Ishikawa (cell line): ENCODE data around the gene CRYGD.

ENCODE experiments used
- EGR1 ChIP-seq: IDR thresholded peaks from 2 replicates; pipeline ENCODE4 v1.6.1; 2012
- EP300 ChIP-seq: IDR thresholded peaks from 2 replicates; pipeline ENCODE4 v1.6.1; 2012; ENCODE audit warnings: borderline replicate concordance
- MAX ChIP-seq: IDR thresholded peaks from 2 replicates; pipeline ENCODE4 v1.6.1; 2012
- NFIC ChIP-seq: IDR thresholded peaks from 2 replicates; pipeline ENCODE4 v1.6.1; 2012
- TAF1 ChIP-seq: IDR thresholded peaks from 2 replicates; pipeline ENCODE4 v1.6.1; 2012; ENCODE audit warnings: low read depth, mild to moderate bottlenecking
- USF1 ChIP-seq: IDR thresholded peaks from 2 replicates; pipeline ENCODE4 v1.6.1; 2012
- ZBTB7A ChIP-seq: IDR thresholded peaks from 2 replicates; pipeline ENCODE4 v1.6.1; 2012; ENCODE audit warnings: low read depth

DNA sequence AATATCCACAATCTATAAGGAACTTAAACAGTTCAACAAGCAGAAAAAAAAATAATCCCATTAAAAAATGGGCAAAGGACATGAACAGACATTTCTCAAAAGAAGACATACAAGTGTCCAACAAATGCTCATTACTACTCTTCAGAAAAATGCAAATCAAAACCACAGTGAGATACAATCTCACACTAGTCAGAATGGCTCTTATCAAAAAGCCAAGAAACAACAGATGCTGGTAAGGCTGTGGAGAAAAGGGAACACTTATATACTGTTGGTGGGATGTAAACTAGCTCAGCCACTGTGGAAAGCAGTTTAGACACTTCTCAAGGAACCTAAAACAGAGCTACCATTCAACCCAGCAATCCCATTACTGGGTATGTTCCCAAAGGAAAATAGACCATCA is 28.8 kb upstream of the CRYGD start:
- TF ChIP-seq EP300 (no peak), NFIC (no peak), EGR1 (no peak), MAX (no peak), ZBTB7A (no peak), TAF1 (no peak), USF1 (no peak)
